Activated CD8-positive, alpha-beta memory T cell treated with anti-CD3 and anti-CD28 coated beads for 24 hours (primary cell): ENCODE measurements around the gene NR2C2.
A peak's percentile ranks its signal among the peaks of the same experiment; 100 is the strongest.

Source experiments
- DNase-seq: peaks from one replicate; pipeline ENCODE4 v3.0.0-alpha.2; 2020

The NR2C2 gene

GRCh38 chr3:14921811-14922705 lies 25.3 kb upstream of the NR2C2 start:
- no peak for DNase-seq

GRCh38 chr3:14922863-14923262 lies 24.5 kb upstream of the NR2C2 start:
- DNase-seq: no peak

DNA sequence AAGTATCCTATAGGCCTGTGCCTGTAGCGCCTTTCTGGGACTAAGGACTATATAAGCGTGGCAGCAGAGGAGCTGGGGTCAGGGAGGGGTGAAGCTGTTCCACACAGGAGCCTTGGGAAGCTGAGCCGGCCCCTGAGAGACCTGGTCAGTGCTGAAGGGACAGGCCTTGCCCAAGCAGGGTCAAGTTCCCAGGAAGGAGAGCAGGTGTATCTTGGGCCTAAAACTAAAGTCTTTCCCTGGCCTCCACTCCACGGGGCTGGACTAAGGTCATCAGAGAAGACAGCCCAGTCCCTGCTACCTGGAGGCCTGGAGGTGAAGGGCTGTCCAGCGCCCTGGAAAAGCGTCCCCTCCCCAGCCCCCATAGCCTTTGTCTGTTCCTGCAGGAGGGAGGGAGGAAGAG lies 23.9 kb upstream of the NR2C2 start:
- no peak for DNase-seq

DNA sequence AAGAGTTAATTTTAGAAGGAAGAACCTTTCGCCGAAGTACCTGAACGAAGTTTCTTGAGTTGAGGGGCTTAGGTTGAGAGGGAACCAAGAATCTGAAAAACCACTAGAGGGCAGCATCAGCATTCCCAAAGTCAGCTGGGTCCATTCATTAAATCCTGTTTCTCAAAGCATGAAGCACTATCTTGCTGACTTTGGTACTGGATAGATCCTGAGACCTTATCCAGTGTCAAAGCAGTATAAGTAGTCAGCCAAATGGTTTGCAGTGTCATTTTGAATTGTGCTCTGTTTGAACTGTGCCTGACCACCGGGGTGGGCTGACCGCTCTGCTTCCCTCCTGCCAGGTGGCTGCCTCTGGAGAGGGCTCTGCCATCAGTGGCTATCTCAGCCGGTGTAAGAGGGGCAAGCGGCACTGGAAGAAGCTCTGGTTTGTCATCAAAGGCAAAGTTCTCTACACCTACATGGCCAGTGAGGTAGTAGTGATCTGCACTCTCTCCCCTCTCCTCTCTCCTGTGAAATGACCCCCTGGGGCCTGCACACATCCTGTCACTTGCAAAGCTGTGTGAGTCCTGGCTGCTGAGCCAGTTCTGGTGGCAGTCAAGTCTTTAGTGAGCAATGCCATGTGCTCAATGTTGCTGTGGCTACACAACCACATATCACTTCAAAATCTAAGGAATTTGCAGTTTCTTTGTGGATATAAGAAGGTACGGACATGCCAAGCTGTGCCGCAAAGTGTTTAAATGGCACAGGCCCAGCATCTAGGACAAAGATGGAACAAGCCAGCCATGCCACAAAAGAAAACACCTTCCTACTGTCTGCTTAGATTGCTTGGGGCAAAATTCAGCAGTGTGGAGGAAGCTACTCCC lies 21.4 kb upstream of the NR2C2 start:
- DNase-seq: no peak

- DNase-seq: no peak
These were observed 20.8 kb upstream of the NR2C2 start for GRCh38 chr3:14926592-14926991.

DNA sequence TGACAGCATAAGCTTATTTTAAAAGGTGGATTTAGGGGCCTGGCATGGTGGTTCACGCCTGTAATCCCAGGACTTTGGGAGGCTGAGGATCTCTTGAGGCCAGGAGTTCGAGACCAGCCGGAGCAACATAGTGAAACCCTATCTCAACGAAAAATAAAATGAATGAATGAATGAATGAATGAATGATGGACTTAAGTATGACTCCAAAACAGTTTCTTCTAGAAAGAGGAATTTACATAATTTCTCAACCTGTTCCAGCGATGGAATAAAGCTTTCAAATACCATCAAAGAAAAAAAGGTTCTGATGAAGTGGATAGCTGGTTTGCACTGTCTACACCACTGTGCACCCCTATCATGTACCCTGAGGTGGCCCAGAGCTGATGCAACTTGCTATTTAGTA lies 20.1 kb upstream of the NR2C2 start:
- DNase-seq: no peak

DNA sequence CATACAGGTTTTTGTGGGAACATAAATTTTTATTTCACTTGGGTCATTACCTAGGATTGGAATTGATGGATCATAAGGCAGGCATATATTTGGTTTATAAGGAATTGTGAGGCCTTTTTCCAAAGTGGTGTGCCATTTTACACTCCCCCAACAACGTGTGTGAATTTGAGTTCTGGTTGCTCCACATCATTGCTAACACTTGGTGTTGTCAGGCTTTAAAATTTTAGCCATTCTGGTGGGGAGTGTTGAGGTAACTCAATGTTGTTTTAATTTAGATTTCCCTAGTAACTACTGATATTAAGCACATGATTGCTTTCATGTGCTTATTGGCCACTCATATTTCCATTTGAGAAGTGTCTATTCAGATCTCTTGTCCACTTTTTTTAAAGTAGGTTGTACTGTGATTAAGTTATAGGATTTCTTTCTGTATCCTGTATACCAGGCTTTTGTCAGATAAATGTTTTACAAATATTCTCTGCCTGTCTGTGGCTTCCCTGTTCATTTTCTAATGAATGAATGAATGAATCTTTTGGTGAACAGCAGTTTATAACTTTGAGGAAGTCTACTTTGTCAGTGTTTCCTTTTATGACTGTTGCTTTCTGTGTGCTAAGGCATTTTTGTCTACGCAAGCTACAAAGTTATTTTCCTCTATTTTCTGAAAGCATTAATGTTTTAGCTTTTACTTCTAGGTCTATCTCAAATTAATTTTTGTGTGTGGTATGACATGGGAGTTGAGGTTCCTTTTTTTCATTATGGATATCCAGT lies 17.9 kb upstream of the NR2C2 start:
- no peak for DNase-seq

DNA sequence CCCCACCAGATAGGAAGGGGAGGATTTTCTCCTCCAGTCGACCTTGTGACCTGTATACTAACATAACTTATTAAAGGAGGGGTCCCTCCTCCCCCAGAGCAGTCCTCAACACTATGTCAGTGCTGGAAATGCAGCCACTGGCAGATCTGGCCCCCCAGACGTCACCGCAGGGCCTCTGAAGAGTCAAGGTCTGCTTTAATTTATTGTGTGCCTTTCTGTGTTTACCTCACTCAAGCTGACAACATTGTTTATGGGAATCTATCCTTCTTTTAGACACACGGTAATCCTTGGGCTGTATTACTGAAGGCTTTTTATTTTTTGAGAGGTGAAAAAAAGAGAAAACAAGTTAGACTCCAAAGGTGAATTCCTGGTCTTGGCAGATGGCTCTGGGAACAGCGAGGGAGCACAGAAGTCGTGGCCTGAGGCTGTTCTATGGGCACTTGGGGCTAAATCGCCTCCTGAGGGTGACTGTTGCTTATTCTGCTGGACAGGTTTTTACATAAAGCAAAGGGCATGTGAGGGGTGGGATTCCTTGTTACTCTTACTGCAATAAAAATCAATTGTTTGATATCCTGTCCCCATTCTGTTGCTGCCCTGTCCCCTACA lies 13.5 kb upstream of the NR2C2 start:
- DNase-seq: no peak

DNA sequence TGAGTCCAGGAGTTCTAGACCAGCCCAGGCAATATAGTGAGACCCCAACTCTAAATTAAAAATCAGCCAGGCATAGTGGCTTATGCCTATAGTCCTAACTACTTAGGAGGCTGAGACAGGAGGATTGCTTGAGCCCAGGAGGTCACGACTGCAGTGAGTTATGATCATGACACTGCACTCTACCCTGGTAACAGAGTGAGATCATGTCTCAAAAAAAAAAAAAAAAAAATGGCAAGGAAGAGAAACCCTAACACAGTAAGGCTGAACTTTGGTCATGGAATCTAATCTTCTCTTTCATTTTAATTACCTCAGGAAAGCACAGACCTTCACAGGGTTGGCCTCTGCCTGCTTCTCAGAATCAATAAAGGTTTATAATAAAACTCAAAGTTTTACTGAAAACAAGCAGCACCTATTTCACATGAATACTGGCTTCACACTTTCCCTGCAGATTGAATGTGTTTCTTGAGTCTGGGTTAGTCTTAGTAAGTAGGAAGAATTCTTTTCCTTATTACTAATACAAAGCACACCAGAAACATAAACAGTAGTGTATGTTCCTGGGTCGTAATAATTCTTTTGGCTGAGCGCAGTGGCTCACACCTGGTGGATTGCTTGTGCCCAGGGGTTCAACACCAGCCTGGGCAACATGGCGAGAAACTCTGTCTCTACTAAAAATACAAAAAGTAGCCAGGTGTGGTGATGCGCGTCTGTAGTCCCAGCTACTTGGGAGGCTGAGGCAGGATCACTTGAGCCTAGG lies 11.6 kb upstream of the NR2C2 start:
- no peak for DNase-seq

GRCh38 chr3:14938954-14939353 lies 8.4 kb upstream of the NR2C2 start:
- DNase-seq: no peak

DNA sequence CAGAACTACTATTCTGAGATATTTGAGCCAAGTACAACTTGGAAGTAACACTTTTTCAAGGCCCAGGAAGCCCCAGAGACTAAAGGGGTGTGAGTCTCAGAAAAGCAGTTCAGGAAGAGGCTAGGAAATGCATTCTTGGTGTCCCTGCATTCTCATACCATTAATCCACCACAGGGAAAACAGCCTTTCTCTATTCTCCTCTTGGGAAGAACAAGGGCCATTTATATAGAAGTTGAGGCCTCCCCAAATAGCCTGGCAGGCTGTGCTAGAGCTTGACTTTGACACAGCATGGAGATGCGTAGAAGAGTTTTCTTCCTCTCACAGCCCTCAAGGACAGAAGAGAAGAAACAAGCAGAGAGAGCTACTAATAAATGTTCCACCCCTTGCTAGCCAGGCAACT lies 5.5 kb upstream of the NR2C2 start:
- no peak for DNase-seq

DNA sequence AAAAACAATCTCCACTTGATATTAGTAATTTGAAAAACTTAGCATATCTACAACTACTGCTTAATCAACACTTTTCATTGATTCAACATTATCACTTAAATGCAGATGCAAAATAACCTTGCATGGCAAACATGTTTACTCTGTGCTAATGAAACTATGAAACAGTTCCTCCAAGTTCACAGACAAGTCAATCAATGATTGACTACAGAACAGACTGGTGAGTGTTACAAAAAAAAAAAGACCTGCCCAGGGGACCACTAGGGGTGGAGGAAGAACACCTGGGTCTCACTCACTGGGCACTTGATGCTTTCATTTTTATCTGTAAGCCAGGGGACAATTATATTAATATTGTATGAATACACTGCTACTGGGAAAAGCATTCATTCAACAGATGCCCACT lies 4.3 kb upstream of the NR2C2 start:
- no peak for DNase-seq

DNA sequence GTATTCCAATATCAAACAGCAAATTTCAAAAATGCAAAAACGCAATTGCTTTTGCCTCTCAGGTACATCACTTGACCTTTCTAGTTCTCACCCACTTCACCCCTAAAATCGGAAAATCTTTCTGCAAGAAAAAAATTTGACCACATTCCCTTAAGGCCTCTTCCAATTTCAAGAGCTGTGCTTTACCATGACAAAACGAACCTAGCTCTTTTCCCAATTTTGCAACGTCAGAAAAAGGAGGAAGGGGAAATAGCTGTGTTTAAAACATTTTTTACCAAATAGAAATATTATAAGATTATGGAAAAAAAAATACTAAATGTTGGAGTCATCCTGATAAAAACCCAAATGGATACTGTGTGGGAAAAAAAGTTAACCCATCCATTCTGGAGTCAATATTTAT lies 1.1 kb upstream of the NR2C2 start:
- DNase-seq: no peak

GRCh38 chr3:14946739-14947099 lies 664 bp upstream of the NR2C2 start:
- DNase-seq: no peak

GRCh38 chr3:14947886-14948608 lies 664 bp downstream of the NR2C2 start:
- DNase-seq: peak; percentile 99

DNA sequence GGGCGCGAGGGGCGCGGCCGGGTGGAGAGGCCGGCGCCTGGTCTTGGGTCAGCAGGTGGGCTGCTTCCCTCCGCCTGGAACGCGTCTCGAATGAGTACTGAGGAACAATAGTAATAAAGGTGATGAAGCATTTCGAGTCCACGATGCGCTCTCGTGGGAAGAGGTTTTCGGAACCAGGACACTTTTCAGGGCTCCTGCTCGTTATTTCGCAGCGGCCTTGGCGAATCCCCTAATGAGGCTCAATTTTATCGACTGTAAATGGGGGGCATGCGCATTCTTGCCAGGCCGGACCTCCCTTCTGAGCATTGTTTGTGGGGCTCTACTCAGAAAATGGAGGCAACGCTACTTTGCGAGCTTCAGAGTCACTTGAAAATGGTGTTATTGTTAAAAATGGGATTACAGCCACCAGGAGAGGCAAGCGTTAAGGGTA lies 1.2 kb downstream of the NR2C2 start:
- DNase-seq: no peak

DNA sequence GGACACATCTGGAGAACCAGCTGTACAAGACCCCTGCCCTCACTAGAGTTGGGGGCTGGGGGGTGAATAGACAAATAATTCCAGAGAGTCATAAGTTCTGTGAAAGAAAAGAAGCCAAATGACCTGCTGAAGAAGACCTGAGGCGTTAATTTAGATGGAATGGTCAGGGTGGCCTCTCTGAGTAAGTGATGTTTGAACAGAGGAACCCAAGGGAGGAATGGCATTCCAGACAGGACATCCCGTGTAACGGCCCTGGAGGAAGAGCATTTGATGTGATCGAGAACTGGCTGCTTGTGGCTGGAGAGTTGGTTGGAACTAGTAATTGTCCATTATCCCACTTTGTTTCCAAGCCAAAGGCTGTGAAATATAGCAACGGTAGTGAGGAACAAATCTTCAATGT lies 1.7 kb downstream of the NR2C2 start:
- DNase-seq: no peak

- no peak for DNase-seq
These were observed 2.9 kb downstream of the NR2C2 start for GRCh38 chr3:14950274-14950673.

- no peak for DNase-seq
These were observed 9.8 kb downstream of the NR2C2 start for GRCh38 chr3:14957153-14957552.

DNA sequence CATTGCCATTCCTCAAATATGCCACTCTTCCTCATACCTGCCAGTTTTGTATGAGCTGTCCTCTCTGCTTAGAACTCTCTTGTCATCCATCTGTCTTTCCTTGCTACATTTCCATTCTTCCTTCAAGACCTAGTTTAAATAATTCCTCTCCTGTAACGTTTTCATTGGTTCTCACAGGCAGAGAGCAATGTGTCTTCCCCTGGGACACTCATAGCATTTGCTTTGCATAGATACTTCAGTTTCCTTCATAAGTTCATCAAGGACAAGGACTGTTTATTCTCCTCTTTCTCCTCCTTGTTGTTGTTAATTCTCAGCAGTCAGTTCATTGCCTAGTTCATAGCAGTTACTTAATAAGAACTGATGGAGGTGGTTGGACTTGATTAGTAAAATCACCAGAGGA lies 10.5 kb downstream of the NR2C2 start:
- no peak for DNase-seq

GRCh38 chr3:14959359-14959943 lies 12.1 kb downstream of the NR2C2 start:
- no peak for DNase-seq
